Inflammatory macrophage treated with lipopolysaccharide for 1 hour (primary cell): ENCODE measurements around the gene ZNF799.
A peak's percentile ranks its signal among the peaks of the same experiment; 100 is the strongest.
"Not testable (repeated sequence)": the region's sequence is repeated elsewhere in the genome, so short reads cannot be mapped to it uniquely, and the experiment has no call there.

Experiments used
- DNase-seq, 2 donors: peaks; one replicate each; pipeline ENCODE4 v3.0.0-alpha.2; 2020 to 2022

The ZNF799 gene

DNA sequence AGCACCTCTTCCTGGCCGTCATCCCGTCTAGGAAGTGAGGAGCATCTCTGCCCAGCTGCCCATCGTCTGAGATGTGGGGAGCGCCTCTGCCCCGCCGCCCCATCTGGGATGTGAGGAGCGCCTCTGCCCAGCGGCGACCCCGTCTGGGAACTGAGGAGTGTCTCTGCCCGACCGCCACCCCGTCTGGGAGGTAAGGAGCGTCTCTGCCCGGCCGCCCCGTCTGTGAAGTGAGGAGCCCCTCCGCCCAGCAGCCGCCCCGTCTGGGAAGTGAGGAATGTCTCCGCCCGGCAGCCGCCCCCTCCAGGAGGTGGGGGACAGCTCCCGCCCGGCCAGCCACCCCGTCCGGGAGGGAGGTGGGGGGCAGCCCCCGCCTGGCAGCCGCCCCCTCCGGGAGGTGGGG lies 38.8 kb downstream of the ZNF799 start:
- not testable (repeated sequence) for DNase-seq

DNA sequence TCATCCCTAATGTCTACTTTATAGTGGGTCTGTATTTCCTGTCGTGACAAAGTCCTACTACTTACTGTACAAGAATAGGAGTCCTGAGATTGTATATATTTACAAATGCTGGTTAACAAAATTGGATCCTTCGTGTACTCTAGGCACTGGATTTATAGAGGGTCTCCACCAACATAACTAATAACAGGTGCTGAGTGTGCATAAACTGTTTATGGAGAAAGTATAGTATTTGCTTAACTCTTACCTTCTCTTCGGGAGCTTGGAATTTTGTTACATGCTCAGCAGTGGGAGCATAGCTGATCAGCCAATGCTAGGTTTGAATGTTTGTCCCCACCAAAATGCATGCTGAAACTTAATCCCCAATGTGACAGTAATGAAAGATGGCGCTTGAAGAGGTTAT lies 47.7 kb downstream of the ZNF799 start:
- no peak for DNase-seq

DNA sequence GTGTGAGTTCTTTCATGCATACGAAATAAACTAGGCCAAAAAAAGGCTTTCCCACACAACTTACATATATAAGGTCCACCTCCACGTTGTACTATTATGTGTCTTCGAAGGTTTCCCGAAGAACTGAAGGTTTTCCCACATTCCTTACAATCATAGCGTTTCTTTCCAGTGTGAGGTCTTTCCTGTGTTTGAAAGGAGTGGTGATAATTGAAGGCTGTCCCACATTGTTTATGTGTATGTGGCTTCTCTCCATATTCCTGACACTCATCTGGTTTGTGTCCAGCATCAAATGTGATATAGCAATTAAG lies 50.2 kb downstream of the ZNF799 start:
- no peak for DNase-seq

DNA sequence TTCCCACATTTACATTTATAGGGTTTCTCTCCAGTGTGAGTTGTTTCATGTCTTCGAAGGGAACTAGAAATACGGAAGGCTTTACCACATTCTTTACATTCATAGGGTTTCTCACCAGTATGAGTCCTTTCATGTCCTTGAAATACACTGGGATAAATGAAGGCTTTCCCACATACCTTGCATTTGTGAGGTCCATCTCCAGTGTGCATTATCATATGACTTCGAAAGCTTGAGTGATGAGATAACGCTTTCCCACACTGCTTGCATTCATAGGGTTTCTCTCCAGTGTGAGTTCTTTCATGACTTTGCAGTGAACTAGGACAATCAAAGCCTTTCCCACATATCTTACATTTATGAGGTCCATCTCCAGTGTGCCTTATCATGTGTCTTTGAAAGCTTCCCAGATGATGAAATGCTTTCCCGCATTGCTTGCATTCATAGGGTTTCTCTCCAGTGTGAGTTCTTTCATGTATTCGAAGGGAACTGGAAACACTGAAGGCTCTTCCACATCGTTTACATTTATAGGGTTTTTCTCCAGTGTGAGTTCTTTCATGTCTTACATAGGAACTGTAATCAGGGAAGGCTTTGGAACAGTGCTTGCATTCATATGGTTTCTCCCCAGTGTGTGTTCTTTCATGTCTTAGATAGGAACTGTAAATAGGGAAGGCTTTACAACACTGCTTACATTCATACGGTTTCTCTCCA lies 50.7 kb downstream of the ZNF799 start:
- no peak for DNase-seq

DNA sequence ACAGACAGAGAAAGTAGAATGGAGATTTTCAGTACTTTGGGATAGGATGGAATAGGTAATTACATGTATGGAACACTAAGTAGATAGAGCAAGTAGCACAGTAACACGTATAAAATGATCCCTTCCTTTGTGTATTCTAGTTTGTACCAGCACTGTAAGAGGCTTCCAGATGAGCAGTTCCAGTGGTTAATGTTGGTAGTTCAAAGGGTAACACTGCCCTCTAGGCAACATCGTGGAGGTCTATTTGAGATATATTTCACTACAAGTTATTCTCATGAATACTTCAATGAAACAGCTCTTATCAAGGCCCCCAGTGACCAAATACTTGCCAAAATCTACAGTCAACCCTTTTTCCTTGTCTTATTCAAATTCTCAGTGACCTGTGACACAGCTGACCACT lies 54.2 kb downstream of the ZNF799 start:
- peak in 1 of 2 donors; percentile 11 for DNase-seq

DNA sequence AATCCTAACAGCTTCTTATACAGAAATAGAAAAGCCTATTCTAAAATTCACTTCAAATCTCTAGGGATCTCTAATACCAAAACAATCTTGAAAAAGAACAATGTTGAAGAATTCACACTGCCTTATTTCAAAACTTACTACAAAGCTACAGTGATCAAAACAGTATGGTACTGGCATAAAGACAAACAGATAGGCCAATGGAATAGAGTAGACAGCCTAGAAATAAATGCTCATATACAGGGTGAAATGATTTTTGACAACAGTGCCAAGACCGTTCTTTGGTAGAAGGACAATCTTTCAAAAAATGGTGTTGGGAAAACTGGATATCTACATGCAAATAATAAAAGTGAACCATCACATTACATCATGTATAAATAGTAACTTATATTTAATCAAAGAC lies 55.9 kb downstream of the ZNF799 start:
- no peak for DNase-seq
